Peyer's patch (tissue), 4 donors: ENCODE results near the gene CCDC174. TPM values are rescaled to one million over a fixed set of nuclear protein-coding genes. Genes with fewer than 3 reads are reported as not detected.

Source experiments
- DNase-seq, 3 donors: peaks; one replicate each; pipeline ENCODE4 v3.0.0-alpha.2; 2017 to 2019
- H3K27ac ChIP-seq, 4 donors: fragments of 200-600 bp; sonication (generic); one replicate each; pipeline ENCODE4 v1.5.1; 2016 to 2019
- H3K27me3 ChIP-seq, 2 donors: fragments of 200-600 bp; sonication (generic); one replicate each; pipeline ENCODE4 v1.5.1; 2019
- H3K36me3 ChIP-seq, 3 donors: fragments of 200-600 bp; sonication (generic); one replicate each; pipeline ENCODE4 v1.5.1; 2016 to 2019
- H3K4me1 ChIP-seq, 4 donors: fragments of 200-600 bp; sonication (generic); one replicate each; pipeline ENCODE4 v1.5.1; 2016 to 2019
- H3K4me3 ChIP-seq, 4 donors: fragments of 200-600 bp; sonication (generic); 1 replicate in 3 of 4; 2 replicates in 1 of 4; pipeline ENCODE4 v1.5.1; 2016 to 2019; ENCODE audit warnings: mild to moderate bottlenecking in 1 of 4
- H3K9me3 ChIP-seq, 4 donors: fragments of 200-600 bp; sonication (generic); one replicate each; pipeline ENCODE4 v1.5.1; 2016 to 2019; ENCODE audit warnings: mild to moderate bottlenecking in 1 of 4
- CTCF ChIP-seq, 6 experiments: fragments of 450-650 bp in 4 of 6; fragments of 200-600 bp in 2 of 6; sonication (generic) in 1 of 6; IDR thresholded peaks; one replicate each; pipeline ENCODE4 v1.5.1; 2017 to 2019; ENCODE audit warnings: antibody characterized with exemption in 6 of 6, mild to moderate bottlenecking in 3 of 6, moderate library complexity in 1 of 6
- POLR2A ChIP-seq, 2 donors: fragments of 450-650 bp; IDR thresholded peaks; one replicate each; pipeline ENCODE4 v1.5.1; 2017; ENCODE audit warnings: antibody characterized with exemption in 2 of 2, mild to moderate bottlenecking in 2 of 2, moderate library complexity in 2 of 2
- total RNA-seq, 4 donors: library from RNA; depleted of rRNA; stranded (reverse); fragments of >200 nt; gene quantifications; one replicate each; pipeline ENCODE4 v1.1.0, GENCODE V29; 2016

Gene CCDC174
- total RNA-seq, 4 donors from 2014 or later: 20.1 to 55.3 (median 42.0) TPM

GRCh38 chr3:14627815-14628214 is 23.7 kb upstream of the CCDC174 start:
- H3K27me3 ChIP-seq: no peaks in the 10 kb centered on the region
- no peak for DNase-seq
- peaks cover 0 to 4% (median 0%) of the 10 kb centered on the region in 4 donors for H3K9me3 ChIP-seq
- no peaks in the 10 kb centered on the region for H3K4me1 ChIP-seq
- TF ChIP-seq CTCF (IDR thresholded peaks at IDR 0.05) (no peak), POLR2A (IDR thresholded peaks at IDR 0.05) (no peak)
- no peak overlapping the region for H3K4me3 ChIP-seq
- H3K27ac ChIP-seq: no peak overlapping the region
- no peaks in the 10 kb centered on the region for H3K36me3 ChIP-seq

- TF ChIP-seq POLR2A (IDR thresholded peaks at IDR 0.05) (no peak), CTCF (IDR thresholded peaks at IDR 0.05) (no peak)
- no peaks in the 10 kb centered on the region for H3K27me3 ChIP-seq
- no peak overlapping the region for H3K27ac ChIP-seq
- no peaks in the 10 kb centered on the region for H3K36me3 ChIP-seq
- H3K4me1 ChIP-seq: no peaks in the 10 kb centered on the region
- H3K9me3 ChIP-seq: peaks cover 0 to 4% (median 0%) of the 10 kb centered on the region in 4 donors
- H3K4me3 ChIP-seq: no peak overlapping the region
- no peak for DNase-seq
These were observed 23.2 kb upstream of the CCDC174 start for GRCh38 chr3:14628406-14628805.

GRCh38 chr3:14630404-14631100 is 21.0 kb upstream of the CCDC174 start:
- DNase-seq: no peak
- H3K4me3 ChIP-seq: no peak overlapping the region

GRCh38 chr3:14631101-14631497 is 20.5 kb upstream of the CCDC174 start:
- H3K4me3 ChIP-seq: no peak overlapping the region
- H3K27ac ChIP-seq: no peak overlapping the region
- H3K4me1 ChIP-seq: peaks cover 0 to 7% (median 0%) of the 10 kb centered on the region in 4 donors
- TF ChIP-seq POLR2A (IDR thresholded peaks at IDR 0.05): no peak
- no peak for TF ChIP-seq CTCF (IDR thresholded peaks at IDR 0.05)
- H3K27me3 ChIP-seq: no peaks in the 10 kb centered on the region
- no peak for DNase-seq
- H3K9me3 ChIP-seq: peaks cover 0 to 4% (median 0%) of the 10 kb centered on the region in 4 donors
- H3K36me3 ChIP-seq: no peaks in the 10 kb centered on the region

More at GRCh38 chr3:14630404-14631100, 21.0 kb upstream of the CCDC174 start:
- TF ChIP-seq CTCF (IDR thresholded peaks at IDR 0.05): no peak
- no peak for TF ChIP-seq POLR2A (IDR thresholded peaks at IDR 0.05)
- H3K9me3 ChIP-seq: peaks cover 0 to 4% (median 0%) of the 10 kb centered on the region in 4 donors
- no peaks in the 10 kb centered on the region for H3K27me3 ChIP-seq
- H3K27ac ChIP-seq: no peak overlapping the region
- H3K36me3 ChIP-seq: no peaks in the 10 kb centered on the region
- peaks cover 0 to 7% (median 0%) of the 10 kb centered on the region in 4 donors for H3K4me1 ChIP-seq

GRCh38 chr3:14631687-14632441 is 19.7 kb upstream of the CCDC174 start:
- peaks cover 0 to 4% (median 0%) of the 10 kb centered on the region in 4 donors for H3K9me3 ChIP-seq
- H3K36me3 ChIP-seq: no peaks in the 10 kb centered on the region
- H3K4me3 ChIP-seq: no peak overlapping the region
- no peaks in the 10 kb centered on the region for H3K27me3 ChIP-seq
- no peak overlapping the region for H3K27ac ChIP-seq
- no peak for TF ChIP-seq CTCF (IDR thresholded peaks at IDR 0.05)
- no peak for TF ChIP-seq POLR2A (IDR thresholded peaks at IDR 0.05)
- no peak for DNase-seq
- peaks cover 0 to 7% (median 0%) of the 10 kb centered on the region in 4 donors for H3K4me1 ChIP-seq
